22Rv1 (cell line): ENCODE results near the gene INTS11.

Source experiments
- H3K27ac ChIP-seq: fragments of 450-650 bp; 2 replicates; pipeline ENCODE4 v1.5.1; 2017
- CTCF ChIP-seq: fragments of 450-650 bp; IDR thresholded peaks from 2 replicates; pipeline ENCODE4 v1.5.1; 2017; ENCODE audit warnings: mild to moderate bottlenecking
- ZFX ChIP-seq: fragments of 450-650 bp; IDR thresholded peaks from 2 replicates; pipeline ENCODE4 v1.6.1; 2017; ENCODE audit warnings: antibody characterized with exemption, borderline replicate concordance

Gene INTS11

GRCh38 chr1:1340185-1340584, 15.7 kb upstream of the INTS11 start:
- no peak for TF ChIP-seq ZFX
- no peak for TF ChIP-seq CTCF
- H3K27ac ChIP-seq = no peak overlapping the region

GRCh38 chr1:1338278-1338677, 13.8 kb upstream of the INTS11 start:
- H3K27ac ChIP-seq = peak overlapping the region; percentile 33; the same call in 1 of the 2 replicates
- TF ChIP-seq ZFX = no peak
- no peak for TF ChIP-seq CTCF

GRCh38 chr1:1337793-1338147, 13.3 kb upstream of the INTS11 start:
- TF ChIP-seq ZFX (no peak), CTCF (no peak)

GRCh38 chr1:1336931-1337792, 12.7 kb upstream of the INTS11 start:
- TF ChIP-seq ZFX (no peak), CTCF (no peak)
- H3K27ac ChIP-seq = peak overlapping the region; percentile 33; the same call in 1 of the 2 replicates

More at GRCh38 chr1:1337793-1338147, 13.3 kb upstream of the INTS11 start:
- peak overlapping the region; percentile 33; the same call in 1 of the 2 replicates for H3K27ac ChIP-seq

GRCh38 chr1:1336446-1336845, 12.0 kb upstream of the INTS11 start:
- TF ChIP-seq CTCF = no peak
- H3K27ac ChIP-seq = no peak overlapping the region

GRCh38 chr1:1335792-1336248, 11.4 kb upstream of the INTS11 start:
- TF ChIP-seq ZFX (no peak), CTCF (no peak)
- H3K27ac ChIP-seq = no peak overlapping the region

GRCh38 chr1:1335283-1335682, 10.8 kb upstream of the INTS11 start:
- TF ChIP-seq CTCF (no peak), ZFX (no peak)

More at GRCh38 chr1:1335283-1335682, 10.8 kb upstream of the INTS11 start:
- H3K27ac ChIP-seq = no peak overlapping the region; the same call in 1 of the 2 replicates
